22Rv1 (cell line): ENCODE results near the gene HLA-E.
"Not testable (repeated sequence)": the region's sequence is repeated elsewhere in the genome, so short reads cannot be mapped to it uniquely, and the experiment has no call there.

Experiments used
- H3K27ac ChIP-seq: fragments of 450-650 bp; 2 replicates; pipeline ENCODE4 v1.5.1; 2017
- CTCF ChIP-seq: fragments of 450-650 bp; IDR thresholded peaks from 2 replicates; pipeline ENCODE4 v1.5.1; 2017; ENCODE audit warnings: mild to moderate bottlenecking
- ZFX ChIP-seq: fragments of 450-650 bp; IDR thresholded peaks from 2 replicates; pipeline ENCODE4 v1.6.1; 2017; ENCODE audit warnings: antibody characterized with exemption, borderline replicate concordance

The HLA-E gene

GRCh38 chr6:30491991-30492952 is 3.0 kb downstream of the HLA-E start:
- TF ChIP-seq ZFX (no peak), CTCF (no peak)
- no peak overlapping the region for H3K27ac ChIP-seq

GRCh38 chr6:30493643-30494250 is 4.4 kb downstream of the HLA-E start:
- no peak for TF ChIP-seq ZFX
- TF ChIP-seq CTCF: peak; percentile 16; the same call in 1 of the 2 replicates

GRCh38 chr6:30494291-30494861 is 5.1 kb downstream of the HLA-E start:
- no peak overlapping the region for H3K27ac ChIP-seq
- TF ChIP-seq CTCF (no peak), ZFX (no peak)

More at GRCh38 chr6:30493643-30494250, 4.4 kb downstream of the HLA-E start:
- H3K27ac ChIP-seq: no peak overlapping the region

- not testable (repeated sequence) for H3K27ac ChIP-seq
These were observed 5.8 kb downstream of the HLA-E start for GRCh38 chr6:30495060-30495459.

- no peak for TF ChIP-seq CTCF
- TF ChIP-seq ZFX: no peak
- no peak overlapping the region for H3K27ac ChIP-seq
These were observed 6.7 kb downstream of the HLA-E start for GRCh38 chr6:30495993-30496392.

GRCh38 chr6:30497261-30497599 is 7.9 kb downstream of the HLA-E start:
- not testable (repeated sequence) for H3K27ac ChIP-seq

- H3K27ac ChIP-seq: no peak overlapping the region
- TF ChIP-seq CTCF (no peak), ZFX (no peak)
These were observed 8.4 kb downstream of the HLA-E start for GRCh38 chr6:30497714-30498113.

- H3K27ac ChIP-seq: not testable (repeated sequence)
These were observed 9.4 kb downstream of the HLA-E start for GRCh38 chr6:30498705-30499104.
